ENCODE results near the gene TAF11L6. TPM values are rescaled to one million over a fixed set of nuclear protein-coding genes. Genes with fewer than 3 reads are reported as not detected.
A peak's percentile ranks its signal among the peaks of the same experiment; 100 is the strongest.
"Not testable (repeated sequence)": the region's sequence is repeated elsewhere in the genome, so short reads cannot be mapped to it uniquely, and the experiment has no call there.

TAF11L6 gene
- polyA plus RNA-seq (not detected in 2 replicates), polyA minus RNA-seq (not detected in 2 replicates)

DNA sequence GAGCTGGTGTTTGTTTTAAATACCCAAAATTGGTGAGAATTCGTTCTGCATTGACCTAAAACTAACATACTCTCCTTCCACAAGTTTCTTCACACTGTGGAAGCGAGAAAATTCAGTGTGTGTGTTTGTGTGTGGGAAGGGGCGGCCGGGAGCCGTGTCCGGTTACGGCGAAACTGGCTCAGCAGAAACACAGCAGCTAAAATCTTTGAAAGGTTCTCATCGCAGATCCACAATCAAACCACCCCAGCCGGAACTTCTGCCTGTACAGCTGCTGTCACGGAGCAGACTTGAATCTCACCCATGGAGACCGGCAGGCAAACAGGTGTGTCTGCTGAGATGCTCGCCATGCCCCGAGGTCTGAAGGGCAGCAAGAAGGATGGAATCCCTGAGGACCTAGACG, at the start of gene TAF11L6:
Gene TAF11L6 (plus strand): TSS at position 301 of the 400 bp plus-strand sequence.
- H3K36me3 ChIP-seq (ENCODE audit: insufficient read depth, low read length); H3K9me3 ChIP-seq (ENCODE audit: low read length); H3K9me2 ChIP-seq (ENCODE audit: insufficient read depth, low read length); H3K27ac ChIP-seq (ENCODE audit: low read length); H3K79me2 ChIP-seq (replicated peaks; ENCODE audit: insufficient read depth, low read length); H3K27me3 ChIP-seq (ENCODE audit: insufficient read depth, low read depth, low read length); H3K4me2 ChIP-seq (ENCODE audit: low read length); H4K20me1 ChIP-seq (ENCODE audit: insufficient read depth); H3K4me3 ChIP-seq (ENCODE audit: low read length); H3F3A ChIP-seq (ENCODE audit: insufficient read depth, low read length, poor library complexity, severe bottlenecking); H3K9ac ChIP-seq (ENCODE audit: low read length); H2AFZ ChIP-seq (ENCODE audit: low read depth, low read length): not testable (repeated sequence)

DNA sequence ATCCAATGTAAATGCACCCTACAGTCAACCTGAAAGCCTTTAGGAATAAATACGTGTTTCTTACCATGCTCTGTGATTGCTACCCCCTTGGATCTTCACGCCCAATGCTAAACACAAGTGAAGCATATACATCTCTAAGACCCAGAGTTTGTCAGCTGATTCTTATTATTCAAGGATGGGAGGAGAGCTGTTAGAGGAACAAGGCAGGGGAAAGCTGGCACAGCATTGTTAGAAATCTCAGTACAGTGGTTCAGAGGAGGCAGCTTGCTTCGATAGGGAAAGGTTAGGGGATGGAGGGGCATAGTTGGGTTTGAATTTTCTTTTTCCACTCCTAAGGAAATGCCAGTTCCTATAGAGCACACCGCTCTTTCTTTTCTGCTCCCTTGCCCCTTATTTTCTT, 47.1 kb upstream of the TAF11L6 start:
- H3K9me2 ChIP-seq (ENCODE audit: insufficient read depth, low read length): no peaks in the 10 kb centered on the region
- H2AFZ ChIP-seq (ENCODE audit: low read depth, low read length): no peak overlapping the region
- no peaks in the 10 kb centered on the region for H3K9me3 ChIP-seq (ENCODE audit: low read length)
- peak overlapping the region; percentile 37 for H3K27ac ChIP-seq (ENCODE audit: low read length)
- no peaks in the 10 kb centered on the region for H3K36me3 ChIP-seq (ENCODE audit: insufficient read depth, low read length)
- H3F3A ChIP-seq (ENCODE audit: insufficient read depth, low read length, poor library complexity, severe bottlenecking): no peaks in the 10 kb centered on the region
- H3K4me3 ChIP-seq (ENCODE audit: low read length): peak overlapping the region; percentile 1
- TF ChIP-seq SMC3 (conservative IDR thresholded peaks at IDR 0.05; ENCODE audit: poor library complexity) (no peak), EP300 (conservative IDR thresholded peaks at IDR 0.05; ENCODE audit: poor library complexity, severe bottlenecking) (no peak), MXI1 (conservative IDR thresholded peaks at IDR 0.05; ENCODE audit: poor library complexity, severe bottlenecking) (no peak), POLR2AphosphoS5 (IDR thresholded peaks at IDR 0.05) (no peak), RAD21 (conservative IDR thresholded peaks at IDR 0.05) (no peak), EZH2 (IDR thresholded peaks at IDR 0.05; ENCODE audit: borderline replicate concordance, insufficient read depth, low read length, poor library complexity, severe bottlenecking) (no peak), TAF1 (IDR thresholded peaks at IDR 0.05; ENCODE audit: low read depth) (no peak)
- TF ChIP-seq, protein P1, sequence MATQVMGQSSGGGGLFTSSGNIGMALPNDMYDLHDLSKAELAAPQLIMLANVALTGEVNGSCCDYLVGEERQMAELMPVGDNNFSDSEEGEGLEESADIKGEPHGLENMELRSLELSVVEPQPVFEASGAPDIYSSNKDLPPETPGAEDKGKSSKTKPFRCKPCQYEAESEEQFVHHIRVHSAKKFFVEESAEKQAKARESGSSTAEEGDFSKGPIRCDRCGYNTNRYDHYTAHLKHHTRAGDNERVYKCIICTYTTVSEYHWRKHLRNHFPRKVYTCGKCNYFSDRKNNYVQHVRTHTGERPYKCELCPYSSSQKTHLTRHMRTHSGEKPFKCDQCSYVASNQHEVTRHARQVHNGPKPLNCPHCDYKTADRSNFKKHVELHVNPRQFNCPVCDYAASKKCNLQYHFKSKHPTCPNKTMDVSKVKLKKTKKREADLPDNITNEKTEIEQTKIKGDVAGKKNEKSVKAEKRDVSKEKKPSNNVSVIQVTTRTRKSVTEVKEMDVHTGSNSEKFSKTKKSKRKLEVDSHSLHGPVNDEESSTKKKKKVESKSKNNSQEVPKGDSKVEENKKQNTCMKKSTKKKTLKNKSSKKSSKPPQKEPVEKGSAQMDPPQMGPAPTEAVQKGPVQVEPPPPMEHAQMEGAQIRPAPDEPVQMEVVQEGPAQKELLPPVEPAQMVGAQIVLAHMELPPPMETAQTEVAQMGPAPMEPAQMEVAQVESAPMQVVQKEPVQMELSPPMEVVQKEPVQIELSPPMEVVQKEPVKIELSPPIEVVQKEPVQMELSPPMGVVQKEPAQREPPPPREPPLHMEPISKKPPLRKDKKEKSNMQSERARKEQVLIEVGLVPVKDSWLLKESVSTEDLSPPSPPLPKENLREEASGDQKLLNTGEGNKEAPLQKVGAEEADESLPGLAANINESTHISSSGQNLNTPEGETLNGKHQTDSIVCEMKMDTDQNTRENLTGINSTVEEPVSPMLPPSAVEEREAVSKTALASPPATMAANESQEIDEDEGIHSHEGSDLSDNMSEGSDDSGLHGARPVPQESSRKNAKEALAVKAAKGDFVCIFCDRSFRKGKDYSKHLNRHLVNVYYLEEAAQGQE (IDR thresholded peaks at IDR 0.05; ENCODE audit: borderline replicate concordance): no peak
- TF ChIP-seq, protein P2, sequence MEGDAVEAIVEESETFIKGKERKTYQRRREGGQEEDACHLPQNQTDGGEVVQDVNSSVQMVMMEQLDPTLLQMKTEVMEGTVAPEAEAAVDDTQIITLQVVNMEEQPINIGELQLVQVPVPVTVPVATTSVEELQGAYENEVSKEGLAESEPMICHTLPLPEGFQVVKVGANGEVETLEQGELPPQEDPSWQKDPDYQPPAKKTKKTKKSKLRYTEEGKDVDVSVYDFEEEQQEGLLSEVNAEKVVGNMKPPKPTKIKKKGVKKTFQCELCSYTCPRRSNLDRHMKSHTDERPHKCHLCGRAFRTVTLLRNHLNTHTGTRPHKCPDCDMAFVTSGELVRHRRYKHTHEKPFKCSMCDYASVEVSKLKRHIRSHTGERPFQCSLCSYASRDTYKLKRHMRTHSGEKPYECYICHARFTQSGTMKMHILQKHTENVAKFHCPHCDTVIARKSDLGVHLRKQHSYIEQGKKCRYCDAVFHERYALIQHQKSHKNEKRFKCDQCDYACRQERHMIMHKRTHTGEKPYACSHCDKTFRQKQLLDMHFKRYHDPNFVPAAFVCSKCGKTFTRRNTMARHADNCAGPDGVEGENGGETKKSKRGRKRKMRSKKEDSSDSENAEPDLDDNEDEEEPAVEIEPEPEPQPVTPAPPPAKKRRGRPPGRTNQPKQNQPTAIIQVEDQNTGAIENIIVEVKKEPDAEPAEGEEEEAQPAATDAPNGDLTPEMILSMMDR (IDR thresholded peaks at IDR 0.05; ENCODE audit: poor library complexity, severe bottlenecking): no peak
- H4K20me1 ChIP-seq (ENCODE audit: insufficient read depth): no peaks in the 10 kb centered on the region
- H3K9ac ChIP-seq (ENCODE audit: low read length): peak overlapping the region; percentile 8
- H3K79me2 ChIP-seq (replicated peaks; ENCODE audit: insufficient read depth, low read length): no peaks in the 10 kb centered on the region
- H3K27me3 ChIP-seq (ENCODE audit: insufficient read depth, low read depth, low read length): no peaks in the 10 kb centered on the region
- no peak overlapping the region for H3K4me2 ChIP-seq (ENCODE audit: low read length)

DNA sequence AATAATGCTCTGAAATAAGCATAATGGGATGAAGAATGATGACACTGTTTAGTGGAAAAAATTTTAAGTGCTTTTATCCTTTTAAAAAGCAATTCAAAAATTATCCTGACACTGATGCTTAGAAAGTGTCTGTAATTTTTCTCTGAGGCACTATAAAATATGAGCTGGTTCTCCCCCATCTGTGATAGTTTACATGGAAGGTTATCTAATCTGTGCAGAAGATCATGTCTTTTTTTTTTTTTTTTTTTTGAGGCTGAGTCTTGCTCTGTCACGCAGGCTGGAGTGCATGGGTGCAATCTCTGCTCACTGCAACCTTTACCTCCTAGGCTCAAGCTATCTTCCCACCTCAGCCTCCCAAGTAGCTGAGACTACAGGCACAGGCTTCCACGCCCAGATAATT, 45.7 kb upstream of the TAF11L6 start:
- Histone ChIP-seq H3K4me2 (ENCODE audit: low read length) (peak overlapping the region; percentile 1), H3K27ac (ENCODE audit: low read length) (peak overlapping the region; percentile 54), H4K20me1 (ENCODE audit: insufficient read depth) (no peaks in the 10 kb centered on the region), H3K79me2 (replicated peaks; ENCODE audit: insufficient read depth, low read length) (no peaks in the 10 kb centered on the region), H3K9me3 (ENCODE audit: low read length) (no peaks in the 10 kb centered on the region), H3K9ac (ENCODE audit: low read length) (peak overlapping the region; percentile 31), H3K36me3 (ENCODE audit: insufficient read depth, low read length) (no peaks in the 10 kb centered on the region), H2AFZ (ENCODE audit: low read depth, low read length) (no peak overlapping the region), H3K27me3 (ENCODE audit: insufficient read depth, low read depth, low read length) (no peaks in the 10 kb centered on the region), H3K4me3 (ENCODE audit: low read length) (no peak overlapping the region), H3F3A (ENCODE audit: insufficient read depth, low read length, poor library complexity, severe bottlenecking) (no peaks in the 10 kb centered on the region), H3K9me2 (ENCODE audit: insufficient read depth, low read length) (no peaks in the 10 kb centered on the region)
- TF ChIP-seq EP300 (conservative IDR thresholded peaks at IDR 0.05; ENCODE audit: poor library complexity, severe bottlenecking) (peak; percentile 25), MXI1 (conservative IDR thresholded peaks at IDR 0.05; ENCODE audit: poor library complexity, severe bottlenecking) (no peak)

DNA sequence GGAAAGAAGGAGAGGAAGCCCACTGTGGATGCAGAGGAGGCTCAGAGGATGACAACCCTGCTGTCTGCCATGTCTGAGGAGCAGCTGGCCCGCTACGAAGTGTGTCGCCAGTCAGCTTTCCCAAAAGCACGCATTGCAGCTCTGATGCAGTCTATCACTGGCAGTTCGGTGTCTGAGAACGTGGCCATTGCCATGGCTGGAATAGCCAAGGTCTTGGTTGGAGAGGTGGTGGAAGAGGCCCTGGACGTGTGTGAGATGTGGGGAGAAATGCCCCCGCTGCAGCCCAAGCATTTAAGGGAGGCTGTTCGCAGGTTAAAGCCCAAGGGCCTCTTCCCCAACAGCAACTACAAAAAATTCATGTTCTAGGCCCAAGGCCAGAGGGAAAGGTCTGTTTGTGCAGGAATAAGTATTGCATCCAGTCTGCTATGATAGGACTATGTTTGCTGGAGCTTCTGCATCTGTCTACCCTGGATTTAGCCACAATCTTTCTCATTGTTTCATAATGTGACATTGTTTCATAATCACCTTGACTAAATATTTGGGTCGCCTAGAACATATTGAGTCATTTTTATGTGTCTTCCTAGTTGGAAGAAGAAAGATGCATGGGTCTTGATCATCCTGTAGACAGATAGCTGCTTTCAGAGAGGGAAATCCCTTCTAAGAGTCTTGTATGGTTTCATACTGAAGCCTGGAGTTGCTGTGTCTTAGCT, 41.9 kb upstream of the TAF11L6 start:
- not testable (repeated sequence) for H3K4me3 ChIP-seq (ENCODE audit: low read length); H3K79me2 ChIP-seq (replicated peaks; ENCODE audit: insufficient read depth, low read length)

More for the DNA sequence above, 41.9 kb upstream of the TAF11L6 start:
- not testable (repeated sequence) for H3K9me2 ChIP-seq (ENCODE audit: insufficient read depth, low read length); H3K36me3 ChIP-seq (ENCODE audit: insufficient read depth, low read length); H3K9me3 ChIP-seq (ENCODE audit: low read length); H4K20me1 ChIP-seq (ENCODE audit: insufficient read depth); H3K4me2 ChIP-seq (ENCODE audit: low read length); H3K27ac ChIP-seq (ENCODE audit: low read length); H3K27me3 ChIP-seq (ENCODE audit: insufficient read depth, low read depth, low read length); H2AFZ ChIP-seq (ENCODE audit: low read depth, low read length); H3K9ac ChIP-seq (ENCODE audit: low read length); H3F3A ChIP-seq (ENCODE audit: insufficient read depth, low read length, poor library complexity, severe bottlenecking)
